ENCODE data around the gene CELF4. TPM values are rescaled to one million over a fixed set of nuclear protein-coding genes. Genes with fewer than 3 reads are reported as not detected.

The CELF4 gene
- total and polyA plus RNA-seq, 10 of the 15 experiments (the other 5 are each of a cell fraction or from before 2014, with no cell fraction given): 0.03 to 0.32 TPM; not detected in 8

- no peak for DNase-seq (ENCODE audit: low read depth, low spot score)
- Histone ChIP-seq H3K9me3 (replicated peaks; ENCODE audit: control insufficient read depth, insufficient read depth, low read length) (no peaks in the 10 kb centered on the region), H2AFZ (ENCODE audit: control insufficient read depth, low read depth, low read length) (no peak overlapping the region), H3K4me2 (ENCODE audit: control insufficient read depth, insufficient read depth) (no peak overlapping the region), H3K27me3 (replicated peaks in 1 of 2; ENCODE audit: control insufficient read depth in 2 of 2, insufficient read depth in 2 of 2, low read length in 1 of 2) (no peaks in the 10 kb centered on the region; a peak in 1 of 4 replicates), H4K20me1 (ENCODE audit: control insufficient read depth, insufficient read depth) (no peaks in the 10 kb centered on the region), H3K4me3 (no peak overlapping the region), H3K36me3 (ENCODE audit: control insufficient read depth in 2 of 2, insufficient read depth in 2 of 2, low read length in 1 of 2) (no peaks in the 10 kb centered on the region), H3K4me1 (ENCODE audit: control insufficient read depth, insufficient read depth, low read length) (no peaks in the 10 kb centered on the region), H3K27ac (ENCODE audit: control insufficient read depth, insufficient read depth) (no peak overlapping the region), H3K9ac (ENCODE audit: control insufficient read depth, insufficient read depth, low read length) (no peak overlapping the region), H3K79me2 (ENCODE audit: control insufficient read depth, insufficient read depth, low read length) (no peaks in the 10 kb centered on the region)
- intact Hi-C loops (cut with micrococcal nuclease; ENCODE audit: unreplicated experiment) (no loop called here), in situ Hi-C loops (cut with MboI) (loop anchor here (25.0 kb wide), 1 partner anchor 366 kb away; no protein-coding TSS in a partner anchor)
- ChIA-PET RAD21 (ENCODE audit: unreplicated experiment) (no interaction called here), CTCF (no interaction called here), SMC1A (ENCODE audit: uncharacterized antibody, unreplicated experiment) (no interaction called here), POLR2A (no interaction called here)
- no TSS peak for BruUV-seq (replicated peaks)
- FAIRE-seq: no peak
- no peak for TF ChIP-seq NR2F1 (conservative IDR thresholded peaks at IDR 0.05)
- no peak for TF ChIP-seq RFX5 (IDR thresholded peaks at IDR 0.05; ENCODE audit: low read depth, low read length)
- TF ChIP-seq ATF7 (IDR thresholded peaks at IDR 0.05; ENCODE audit: low read depth): no peak
- TF ChIP-seq HDAC6 (IDR thresholded peaks at IDR 0.05; ENCODE audit: unreplicated experiment): no peak
- no peak for TF ChIP-seq CBX3 (IDR thresholded peaks at IDR 0.05; ENCODE audit: borderline replicate concordance, low read depth)
- TF ChIP-seq CUX1 (IDR thresholded peaks at IDR 0.05; ENCODE audit: insufficient replicate concordance, low read depth, low read length): no peak
- no peak for ATAC-seq
- 0% methylated on average over 2 of the region's 2 CpGs for WGBS (ENCODE audit: insufficient coverage, insufficient replicate concordance, low lambda C conversion rate, missing lambda C conversion rate)
Measured at GRCh38 chr18:37303009-37303408, 262.6 kb downstream of the CELF4 start.

Data from GM12878 (cell line).